Testis (tissue), 3 donors: Measurements from ENCODE around the gene SPTLC2. TPM values are rescaled to one million over a fixed set of nuclear protein-coding genes. Genes with fewer than 3 reads are reported as not detected.

Source experiments
- DNase-seq: peaks from one replicate; pipeline ENCODE4 v3.0.0-alpha.2; 2019
- H3K27ac ChIP-seq, 2 donors: fragments of 200-600 bp; sonication (generic); one replicate each; pipeline ENCODE4 v1.5.1; 2019
- H3K27me3 ChIP-seq: fragments of 200-600 bp; sonication (generic); one replicate; pipeline ENCODE4 v1.5.1; 2019
- H3K36me3 ChIP-seq: fragments of 200-600 bp; sonication (generic); one replicate; pipeline ENCODE4 v1.5.1; 2017; ENCODE audit warnings: low read depth; ENCODE audit errors: missing control alignments
- H3K4me1 ChIP-seq: fragments of 200-600 bp; sonication (generic); one replicate; pipeline ENCODE4 v1.5.1; 2019
- H3K4me3 ChIP-seq, 2 donors: fragments of 200-600 bp; sonication (generic); one replicate each; pipeline ENCODE4 v1.5.1; 2017 to 2019
- H3K9me3 ChIP-seq: fragments of 200-600 bp; sonication (generic); one replicate; pipeline ENCODE4 v1.5.1; 2017
- POLR2A ChIP-seq: fragments of 450-650 bp; IDR thresholded peaks from one replicate; pipeline ENCODE4 v1.6.1; 2017; ENCODE audit warnings: antibody characterized with exemption, mild to moderate bottlenecking, moderate library complexity
- WGBS, 2 donors: methylation state at CpG; one replicate each; pipeline ENCODE4 v1.1.5; 2018; 5-methylcytosine and 5-hydroxymethylcytosine counted together
- intact Hi-C: fragments of 100-400 bp; cut with DNase I; formaldehyde crosslinking; loops from one replicate; pipeline ENCODE4 v1.15.1; 2023; ENCODE audit warnings: low total_unique reads
- polyA plus RNA-seq: library from polyadenylated mRNA; stranded (reverse); fragments of 350-450 nt; fragmentation: Illumina TruSeq; extraction: RNeasy Lipid Tissue Mini Kit (QIAGEN cat#74804); gene quantifications from one replicate; pipeline ENCODE4 v1.2.3, GENCODE V29; 2014; ENCODE audit warnings: low read depth, low replicate concordance; ENCODE audit not compliant: insufficient read depth
- total RNA-seq, 2 donors: library from RNA; depleted of rRNA; stranded (reverse); fragments of >200 nt; gene quantifications; one replicate each; pipeline ENCODE4 v1.2.3, GENCODE V29; 2016
- TF ChIP-seq, protein P1 (sequence below), 3 experiments: fragments of 450-650 bp in 2 of 3; fragments of 200-600 bp in 1 of 3; sonication (generic) in 1 of 3; IDR thresholded peaks; one replicate each; pipeline ENCODE4 v1.5.1; 2016 to 2019; ENCODE audit warnings: antibody characterized with exemption in 3 of 3, mild to moderate bottlenecking in 2 of 3, moderate library complexity in 1 of 3

The SPTLC2 gene
- total and polyA plus RNA-seq, 3 donors from 2014 or later, result 11.1 to 24.5 (median 21.5) TPM

DNA sequence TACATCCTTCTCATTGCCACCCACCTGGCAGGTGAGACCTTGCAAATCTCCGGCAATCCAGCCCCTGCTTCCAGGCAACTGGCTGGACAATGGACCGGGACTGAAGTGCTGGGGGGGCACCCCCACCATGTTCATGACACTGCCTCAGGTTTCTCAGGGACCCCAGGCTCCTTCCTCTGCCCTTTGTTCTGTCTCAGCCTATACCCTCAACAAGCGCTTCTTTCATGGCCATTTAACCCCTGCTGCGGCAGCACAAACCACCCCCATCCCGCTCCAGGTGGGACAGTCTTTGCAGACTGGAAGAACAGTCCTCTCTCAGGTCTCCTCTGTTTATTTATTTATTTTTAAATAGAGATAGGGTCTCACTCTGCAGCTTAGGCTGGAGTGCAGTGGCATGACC, 125.4 kb downstream of the SPTLC2 start:
- no peaks in the 10 kb centered on the region for H3K36me3 ChIP-seq
- 93 to 100% methylated on average over 4 to 5 of the region's 5 CpGs for WGBS, 2 donors
- no peak for TF ChIP-seq POLR2A
- TF ChIP-seq, protein P1, sequence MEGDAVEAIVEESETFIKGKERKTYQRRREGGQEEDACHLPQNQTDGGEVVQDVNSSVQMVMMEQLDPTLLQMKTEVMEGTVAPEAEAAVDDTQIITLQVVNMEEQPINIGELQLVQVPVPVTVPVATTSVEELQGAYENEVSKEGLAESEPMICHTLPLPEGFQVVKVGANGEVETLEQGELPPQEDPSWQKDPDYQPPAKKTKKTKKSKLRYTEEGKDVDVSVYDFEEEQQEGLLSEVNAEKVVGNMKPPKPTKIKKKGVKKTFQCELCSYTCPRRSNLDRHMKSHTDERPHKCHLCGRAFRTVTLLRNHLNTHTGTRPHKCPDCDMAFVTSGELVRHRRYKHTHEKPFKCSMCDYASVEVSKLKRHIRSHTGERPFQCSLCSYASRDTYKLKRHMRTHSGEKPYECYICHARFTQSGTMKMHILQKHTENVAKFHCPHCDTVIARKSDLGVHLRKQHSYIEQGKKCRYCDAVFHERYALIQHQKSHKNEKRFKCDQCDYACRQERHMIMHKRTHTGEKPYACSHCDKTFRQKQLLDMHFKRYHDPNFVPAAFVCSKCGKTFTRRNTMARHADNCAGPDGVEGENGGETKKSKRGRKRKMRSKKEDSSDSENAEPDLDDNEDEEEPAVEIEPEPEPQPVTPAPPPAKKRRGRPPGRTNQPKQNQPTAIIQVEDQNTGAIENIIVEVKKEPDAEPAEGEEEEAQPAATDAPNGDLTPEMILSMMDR (IDR thresholded peaks at IDR 0.05), result no peak
- no peaks in the 10 kb centered on the region for H3K27me3 ChIP-seq
- H3K27ac ChIP-seq, result no peak overlapping the region
- no peak overlapping the region for H3K4me3 ChIP-seq
- intact Hi-C loops, result no loop called here
- H3K9me3 ChIP-seq, result no peaks in the 10 kb centered on the region
- DNase-seq, result no peak
- H3K4me1 ChIP-seq, result peaks cover 6% of the 10 kb centered on the region

DNA sequence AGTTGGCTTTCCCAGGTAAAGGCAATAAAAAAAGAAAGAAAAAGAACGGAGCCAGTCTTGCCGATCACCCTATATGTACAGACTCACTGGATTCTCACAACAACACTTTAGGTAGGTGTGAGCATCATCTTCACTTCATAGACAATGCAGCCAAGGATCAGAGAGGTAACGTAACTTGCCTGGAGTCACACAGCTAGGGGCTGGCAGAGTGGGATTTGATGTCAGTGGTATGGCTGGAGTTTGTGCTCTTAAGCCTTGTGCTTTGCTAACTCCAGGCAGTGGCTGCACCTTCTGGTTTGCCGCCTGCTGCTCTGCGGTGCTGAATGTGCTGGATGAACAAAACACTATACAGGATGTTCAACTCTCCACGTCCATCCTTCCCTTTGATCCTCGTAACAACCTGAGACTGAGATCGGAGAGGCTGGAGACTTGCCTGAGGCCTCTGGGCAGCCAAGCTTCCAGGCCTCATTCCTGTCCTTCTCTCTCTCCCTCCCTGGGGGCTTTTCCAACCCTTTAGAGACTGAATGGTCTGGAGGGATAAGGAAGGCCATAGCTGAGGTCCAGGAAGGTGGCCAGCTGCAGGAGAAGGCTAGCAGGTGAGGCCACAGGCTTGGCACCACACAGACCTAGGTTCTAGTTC, 126.0 kb downstream of the SPTLC2 start:
- H3K4me3 ChIP-seq, result no peak overlapping the region
- intact Hi-C loops, result no loop called here
- H3K27ac ChIP-seq, result no peak overlapping the region
- H3K27me3 ChIP-seq, result no peaks in the 10 kb centered on the region
- H3K4me1 ChIP-seq, result peaks cover 5% of the 10 kb centered on the region
- TF ChIP-seq, protein P1 (IDR thresholded peaks at IDR 0.05), result no peak
- no peak for TF ChIP-seq POLR2A
- DNase-seq, result no peak
- 86 to 95% methylated on average over 8 of the region's 8 CpGs for WGBS, 2 donors
- no peaks in the 10 kb centered on the region for H3K36me3 ChIP-seq
- H3K9me3 ChIP-seq, result no peaks in the 10 kb centered on the region

DNA sequence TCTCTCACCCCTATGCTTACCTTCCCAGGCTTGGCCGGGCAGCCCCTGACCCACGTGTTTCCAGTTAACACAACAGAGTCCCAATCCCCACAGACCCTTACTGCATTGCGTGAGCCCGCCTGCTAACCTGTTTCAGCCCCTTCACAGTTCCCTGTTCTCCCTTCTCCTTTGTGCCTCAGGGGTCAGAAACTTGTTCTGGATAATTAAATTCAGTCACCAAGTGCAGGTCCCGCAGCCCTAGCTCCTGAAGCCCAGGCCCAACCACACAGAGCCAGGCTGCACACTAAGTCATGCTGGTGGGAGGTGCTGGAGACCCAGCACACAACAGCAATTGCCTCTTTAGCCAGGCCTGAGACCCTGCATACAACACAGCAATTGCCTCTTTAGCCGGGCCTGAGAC, 127.4 kb downstream of the SPTLC2 start:
- WGBS, 2 donors, result 94 to 98% methylated on average over 6 of the region's 6 CpGs
- DNase-seq, result no peak
- no peak for TF ChIP-seq POLR2A
- TF ChIP-seq, protein P1 (IDR thresholded peaks at IDR 0.05), result no peak
- Histone ChIP-seq H3K4me3 (no peak overlapping the region), H3K27ac (no peak overlapping the region), H3K9me3 (no peaks in the 10 kb centered on the region), H3K4me1 (no peaks in the 10 kb centered on the region), H3K36me3 (no peaks in the 10 kb centered on the region), H3K27me3 (no peaks in the 10 kb centered on the region)
- intact Hi-C loops, result no loop called here

DNA sequence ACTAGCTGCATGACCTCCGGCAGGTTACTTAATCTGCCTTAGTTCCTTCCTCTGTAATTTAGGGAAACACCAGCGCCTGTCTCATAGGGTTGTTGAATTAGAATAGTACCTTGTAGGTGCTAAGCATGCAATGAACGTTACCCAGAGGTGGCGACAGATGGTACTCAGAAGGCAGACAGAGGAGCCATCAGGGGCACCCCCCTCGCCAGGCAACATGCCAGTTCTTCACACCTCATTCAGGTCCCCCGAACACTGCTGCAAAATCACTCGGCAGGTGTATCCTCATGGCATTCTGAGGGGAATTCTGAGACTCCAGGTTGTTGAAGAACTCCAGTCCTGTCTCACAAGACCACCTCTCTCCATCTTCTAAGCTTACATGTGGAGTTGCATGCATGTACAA, 127.9 kb downstream of the SPTLC2 start:
- Histone ChIP-seq H3K27me3 (no peaks in the 10 kb centered on the region), H3K4me1 (no peaks in the 10 kb centered on the region), H3K4me3 (no peak overlapping the region), H3K36me3 (no peaks in the 10 kb centered on the region), H3K9me3 (no peaks in the 10 kb centered on the region), H3K27ac (no peak overlapping the region)
- intact Hi-C loops, result no loop called here
- DNase-seq, result no peak
- no peak for TF ChIP-seq POLR2A
- TF ChIP-seq, protein P1 (IDR thresholded peaks at IDR 0.05), result no peak
- WGBS, 2 donors, result 91 to 94% methylated on average over 7 of the region's 7 CpGs
